ENCODE measurements around the gene MGME1.

DNA sequence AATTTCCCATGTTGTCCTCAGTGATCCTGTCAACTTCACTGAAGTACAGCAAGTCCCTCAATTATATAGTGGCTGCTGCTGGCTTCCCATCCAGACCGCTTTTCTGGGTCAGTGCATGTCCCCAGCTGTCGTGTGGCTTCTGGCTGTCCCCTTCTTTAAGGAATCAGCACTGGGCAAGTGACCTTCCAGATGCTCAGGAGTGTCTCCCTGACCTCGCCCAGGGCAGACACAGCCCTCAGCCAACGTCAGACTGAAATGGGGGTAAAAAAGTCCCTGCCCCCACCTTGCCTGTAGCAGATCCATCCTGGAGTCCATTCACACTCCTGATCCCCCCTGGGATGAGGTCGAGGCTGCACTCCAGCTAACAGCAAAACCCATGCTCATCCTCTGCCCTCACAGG lies 65.2 kb downstream of the MGME1 start:
- TF ChIP-seq CTCF (IDR thresholded peaks at IDR 0.05) (no peak), POLR2A (IDR thresholded peaks at IDR 0.05) (no peak)
